Pancreas (tissue), 10 donors: ENCODE results near the gene SCRN1. TPM values are rescaled to one million over a fixed set of nuclear protein-coding genes. Genes with fewer than 3 reads are reported as not detected.

Source experiments
- ATAC-seq, 4 donors: fragments of 200-7000 bp; cut with Tn5 transposase; one replicate each; pipeline versions ENCODE4 v1.8.0 to v1.9.1; 2020; ENCODE audit warnings: mild to moderate bottlenecking in 4 of 4, moderate library complexity in 4 of 4
- DNase-seq, 6 donors: peaks; one replicate each; pipeline ENCODE4 v3.0.0-alpha.2; 2020
- FAIRE-seq: peaks from 2 replicates; lab custom pipeline; 2012; peaks lifted over from hg19 to GRCh38; lab: Jason Lieb, UNC
- H3K27ac ChIP-seq, 4 donors: fragments of 200-600 bp; sonication (generic); 1 replicate in 3 of 4; 2 replicates in 1 of 4; pipeline versions ENCODE4 v1.5.0 to v1.8.0; 2020
- H3K27me3 ChIP-seq, 4 donors: fragments of 200-600 bp; one replicate each; pipeline ENCODE4 v1.8.0; 2021
- H3K36me3 ChIP-seq, 3 donors: fragments of 200-600 bp; sonication (generic) in 1 of 3; one replicate each; pipeline versions ENCODE4 v1.5.0 to v1.8.0; 2020 to 2021
- H3K4me1 ChIP-seq, 3 donors: fragments of 200-600 bp; one replicate each; pipeline ENCODE4 v1.8.0; 2021
- H3K4me3 ChIP-seq, 4 donors: fragments of 200-600 bp; sonication (generic) in 2 of 4; one replicate each; pipeline versions ENCODE4 v1.5.0 to v1.8.0; 2020 to 2021
- H3K9me3 ChIP-seq, 4 donors: fragments of 200-600 bp; one replicate each; pipeline ENCODE4 v1.8.0; 2021
- CTCF ChIP-seq, 4 donors: fragments of 200-600 bp; sonication (generic) in 3 of 4; IDR thresholded peaks; one replicate each; pipeline versions ENCODE4 v1.5.0 to v1.8.0; 2021; ENCODE audit warnings: antibody characterized with exemption in 4 of 4
- WGBS, 2 donors: extraction: QIAGEN DNeasy Blood & Tissue Kit; methylation state at CpG; one replicate each; pipeline ENCODE4 v1.1.7; 2013; 5-methylcytosine and 5-hydroxymethylcytosine counted together
- intact Hi-C, 3 donors: fragments of 100-400 bp; cut with DNase I; formaldehyde crosslinking; loops; one replicate each; pipeline versions ENCODE4 v1.11.1 to v1.14.2; 2022
- polyA plus RNA-seq, 2 donors: library from polyadenylated mRNA; stranded (reverse); fragments of 200-250 nt; gene quantifications; one replicate each; pipeline ENCODE4 v1.2.3, GENCODE V29; 2013
- total RNA-seq, 6 donors: library from RNA; stranded (reverse); fragmentation: NEBNext Ultra II Directional in 4 of 6; extraction: Animal tissue kit (Norgen Biotek cat#: 25700) in 4 of 6; gene quantifications; one replicate each; pipeline versions ENCODE4 v1.2.1 to v1.2.4, GENCODE V29; 2021 to 2023
- donor health status: healthy with polysubstance abuse.
- donor health status: DM: no; HTN: no; CAD: no; lungs with moderate emphysema.
- donor health status: DM: no; HTN: no; CAD: no.
- donor health status: control.
- donor health status: control.
- donor health status: Bipolar disorder and iron deficiency.
- donor health status: DM: yes; HTN: yes; CAD: no.
- donor health status: DM: no; HTN: no; CAD: no.
- donor health status: DM: no; HTN: no; CAD: no.
- donor health status: DM: yes; HTN: yes; CAD: no.

SCRN1 gene
- total and polyA plus RNA-seq, 8 donors = 7.7 to 48.0 (median 32.3) TPM

GRCh38 chr7:29879609-29880008, 110.0 kb downstream of the SCRN1 start:
- Histone ChIP-seq H3K27me3 (no peaks in the 10 kb centered on the region), H3K9me3 (no peaks in the 10 kb centered on the region), H3K36me3 (no peaks in the 10 kb centered on the region), H3K4me3 (no peak overlapping the region), H3K27ac (no peak overlapping the region), H3K4me1 (peaks cover 0 to 6% (median 0%) of the 10 kb centered on the region in 3 donors)
- intact Hi-C loops = no loop called here
- ATAC-seq = peak in 1 of 4 donors; percentile 10
- WGBS, 2 donors = 82 to 84% methylated on average over 2 of the region's 2 CpGs
- DNase-seq = no peak
- TF ChIP-seq CTCF (IDR thresholded peaks at IDR 0.05) = no peak
- FAIRE-seq = no peak

GRCh38 chr7:29878081-29878688, 111.4 kb downstream of the SCRN1 start:
- Histone ChIP-seq H3K9me3 (no peaks in the 10 kb centered on the region), H3K27me3 (no peaks in the 10 kb centered on the region), H3K4me3 (no peak overlapping the region), H3K36me3 (no peaks in the 10 kb centered on the region), H3K4me1 (peaks cover 0 to 6% (median 0%) of the 10 kb centered on the region in 3 donors), H3K27ac (no peak overlapping the region)
- DNase-seq (peak in 1 of 6 donors; percentile 36), ATAC-seq (peak in 3 of 4 donors; percentile 53 to 77 (median 71)), FAIRE-seq (no peak)
- intact Hi-C loops = no loop called here
- 55 to 64% methylated on average over 5 of the region's 5 CpGs for WGBS, 2 donors
- peak in 2 of 4 donors; percentile 10 to 30 for TF ChIP-seq CTCF (IDR thresholded peaks at IDR 0.05)

GRCh38 chr7:29877196-29877595, 112.4 kb downstream of the SCRN1 start:
- no peak for TF ChIP-seq CTCF (IDR thresholded peaks at IDR 0.05)
- Histone ChIP-seq H3K27ac (peak overlapping the region in 1 of 4 donors; percentile 34), H3K27me3 (no peaks in the 10 kb centered on the region), H3K4me1 (peaks cover 0 to 6% (median 0%) of the 10 kb centered on the region in 3 donors), H3K9me3 (no peaks in the 10 kb centered on the region), H3K36me3 (no peaks in the 10 kb centered on the region), H3K4me3 (no peak overlapping the region)
- FAIRE-seq = no peak
- ATAC-seq = peak in 3 of 4 donors; percentile 67 to 70 (median 69)
- intact Hi-C loops = no loop called here
- WGBS, 2 donors = 38 to 41% methylated on average over 3 of the region's 3 CpGs
- DNase-seq = no peak

- Histone ChIP-seq H3K27ac (no peak overlapping the region), H3K4me3 (no peak overlapping the region), H3K4me1 (peaks cover 0 to 6% (median 0%) of the 10 kb centered on the region in 3 donors), H3K9me3 (no peaks in the 10 kb centered on the region), H3K27me3 (no peaks in the 10 kb centered on the region), H3K36me3 (no peaks in the 10 kb centered on the region)
- ATAC-seq = no peak
- WGBS, 2 donors = 93 to 95% methylated on average over 13 of the region's 13 CpGs
- intact Hi-C loops = no loop called here
- no peak for TF ChIP-seq CTCF (IDR thresholded peaks at IDR 0.05)
- DNase-seq = no peak
- FAIRE-seq = no peak
Measured at GRCh38 chr7:29875741-29876140, 113.9 kb downstream of the SCRN1 start.

DNA sequence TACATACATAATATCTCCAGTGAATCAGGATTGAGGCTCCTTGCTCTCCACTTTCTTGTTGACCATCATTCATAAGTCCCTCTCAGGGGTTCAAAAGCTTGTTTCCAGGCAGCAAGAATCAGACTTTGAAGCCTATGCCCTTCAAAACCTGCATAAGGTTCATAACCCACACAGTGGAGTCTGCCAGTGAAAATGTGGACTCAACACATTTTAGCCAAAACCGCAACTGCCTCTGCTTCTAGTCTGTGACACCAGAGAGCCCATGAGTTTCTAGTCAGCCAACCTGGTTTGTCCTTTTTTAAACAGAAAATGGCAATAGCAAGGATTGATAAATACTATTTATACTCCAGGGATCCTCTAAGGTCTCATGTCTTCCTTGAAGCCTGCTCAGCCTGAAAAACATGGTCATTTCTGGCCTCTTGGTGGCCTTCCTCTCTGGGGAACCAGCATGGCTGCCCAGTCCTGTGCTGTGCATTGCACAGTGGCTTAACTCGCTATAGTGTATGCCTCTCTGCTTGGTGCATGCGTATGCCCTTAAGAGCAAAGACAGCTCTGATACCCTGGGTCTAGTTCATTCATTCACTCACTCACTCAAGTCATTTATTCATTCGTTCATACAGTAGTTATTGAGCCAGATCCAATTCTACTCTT, 115.8 kb downstream of the SCRN1 start:
- intact Hi-C loops = no loop called here
- FAIRE-seq = no peak

More for the DNA sequence above, 115.8 kb downstream of the SCRN1 start:
- no peaks in the 10 kb centered on the region for H3K27me3 ChIP-seq
- TF ChIP-seq CTCF (IDR thresholded peaks at IDR 0.05) = no peak
- no peaks in the 10 kb centered on the region for H3K9me3 ChIP-seq
- 92 to 97% methylated on average over 4 of the region's 4 CpGs for WGBS, 2 donors
- no peak overlapping the region for H3K27ac ChIP-seq
- ATAC-seq (no peak), DNase-seq (no peak)
- H3K4me3 ChIP-seq = no peak overlapping the region
- peaks cover 0 to 6% (median 0%) of the 10 kb centered on the region in 3 donors for H3K4me1 ChIP-seq
- no peaks in the 10 kb centered on the region for H3K36me3 ChIP-seq
